Osteoblast (primary cell): Measurements from ENCODE around the gene CHCHD10. TPM values are rescaled to one million over a fixed set of nuclear protein-coding genes. Genes with fewer than 3 reads are reported as not detected.

ENCODE experiments used
- DNase-seq: peaks from one replicate; pipeline ENCODE4 v3.0.0; 2011; ENCODE audit warnings: low spot score, mixed read lengths; ENCODE audit not compliant: insufficient read length; ENCODE audit errors: missing footprints
- H2AFZ ChIP-seq: 2 replicates; pipeline ENCODE4 v1.6.0; 2011; ENCODE audit warnings: mild to moderate bottlenecking, low read length
- H3K27ac ChIP-seq: 2 replicates; pipeline ENCODE4 v1.5.1; 2011; ENCODE audit warnings: mild to moderate bottlenecking, low read depth, low read length, moderate library complexity
- H3K27me3 ChIP-seq: 2 replicates; pipeline ENCODE4 v1.6.0; 2012; ENCODE audit warnings: mild to moderate bottlenecking, control low read depth, inconsistent platforms, low read length, moderate library complexity; ENCODE audit not compliant: insufficient read depth
- H3K36me3 ChIP-seq: 2 replicates; pipeline ENCODE4 v1.5.1; 2011; ENCODE audit warnings: mild to moderate bottlenecking, low read length, control low read depth, moderate library complexity; ENCODE audit not compliant: insufficient read depth
- H3K4me1 ChIP-seq: 2 replicates; pipeline ENCODE4 v1.5.1; 2011; ENCODE audit warnings: mild to moderate bottlenecking, low read length, control low read depth, moderate library complexity; ENCODE audit not compliant: insufficient read depth
- H3K4me2 ChIP-seq: 2 replicates; pipeline ENCODE4 v1.6.0; 2011; ENCODE audit warnings: mild to moderate bottlenecking, low read length; ENCODE audit not compliant: insufficient read depth
- H3K4me3 ChIP-seq: fragments of 200-600 bp; sonication (generic); 3 replicates; pipeline ENCODE4 v1.5.1; 2012; ENCODE audit warnings: mild to moderate bottlenecking, low read length, inconsistent platforms; ENCODE audit not compliant: insufficient read depth
- H3K79me2 ChIP-seq: 2 replicates; pipeline ENCODE4 v1.6.0; 2012; ENCODE audit warnings: mild to moderate bottlenecking, low read length, control low read depth, inconsistent platforms; ENCODE audit not compliant: insufficient read depth
- H3K9me3 ChIP-seq: 2 replicates; pipeline ENCODE4 v1.5.1; 2011; ENCODE audit warnings: low read depth, low read length, control low read depth
- H4K20me1 ChIP-seq: 2 replicates; pipeline ENCODE4 v1.6.0; 2012; ENCODE audit warnings: mild to moderate bottlenecking, low read length, control low read depth; ENCODE audit not compliant: insufficient read depth
- CTCF ChIP-seq: IDR thresholded peaks from 2 replicates; pipeline ENCODE4 v1.5.1; 2011; ENCODE audit warnings: mild to moderate bottlenecking, low read depth, low read length, moderate library complexity; ENCODE audit errors: extremely low read depth
- total RNA-seq: library from RNA; depleted of rRNA; stranded (reverse); fragments of >200 nt; gene quantifications from 2 replicates; pipeline ENCODE4 v1.2.3, GENCODE V29; 2012

The CHCHD10 gene
- total RNA-seq, 1 donor = 1.1 TPM

- Histone ChIP-seq H3K36me3 (peaks cover 23% of the 10 kb centered on the region), H3K4me2 (no peak overlapping the region), H3K27me3 (no peaks in the 10 kb centered on the region), H3K9me3 (peaks cover 5% of the 10 kb centered on the region), H3K4me3 (no peak overlapping the region), H4K20me1 (peaks cover 4% of the 10 kb centered on the region), H3K79me2 (peaks cover 11% of the 10 kb centered on the region), H3K4me1 (peaks cover 13% of the 10 kb centered on the region), H2AFZ (no peak overlapping the region), H3K27ac (no peak overlapping the region)
- DNase-seq = peak; percentile 64
- no peak for TF ChIP-seq CTCF
These were observed 22.0 kb downstream of the CHCHD10 start for GRCh38 chr22:23745791-23746190.

- Histone ChIP-seq H3K9me3 (peaks cover 5% of the 10 kb centered on the region), H3K27ac (no peak overlapping the region), H2AFZ (no peak overlapping the region), H3K36me3 (peaks cover 25% of the 10 kb centered on the region), H4K20me1 (peaks cover 4% of the 10 kb centered on the region), H3K27me3 (no peaks in the 10 kb centered on the region), H3K79me2 (peaks cover 8% of the 10 kb centered on the region), H3K4me2 (no peak overlapping the region), H3K4me1 (peaks cover 1% of the 10 kb centered on the region), H3K4me3 (no peak overlapping the region)
- TF ChIP-seq CTCF = no peak
- no peak for DNase-seq
These were observed 23.3 kb downstream of the CHCHD10 start for GRCh38 chr22:23744485-23744884.

- peaks cover 4% of the 10 kb centered on the region for H4K20me1 ChIP-seq
- peaks cover 8% of the 10 kb centered on the region for H3K79me2 ChIP-seq
- peaks cover 25% of the 10 kb centered on the region for H3K36me3 ChIP-seq
- H3K4me1 ChIP-seq = no peaks in the 10 kb centered on the region
- TF ChIP-seq CTCF = no peak
- DNase-seq = peak; percentile 65
- H3K9me3 ChIP-seq = peaks cover 5% of the 10 kb centered on the region
- no peak overlapping the region for H2AFZ ChIP-seq
- no peak overlapping the region for H3K27ac ChIP-seq
- no peak overlapping the region for H3K4me3 ChIP-seq
- H3K4me2 ChIP-seq = no peak overlapping the region
- no peaks in the 10 kb centered on the region for H3K27me3 ChIP-seq
These were observed 23.8 kb downstream of the CHCHD10 start for GRCh38 chr22:23744001-23744400.

GRCh38 chr22:23743303-23743705 is 24.5 kb downstream of the CHCHD10 start:
- Histone ChIP-seq H3K27ac (no peak overlapping the region), H3K4me2 (no peak overlapping the region), H2AFZ (no peak overlapping the region), H3K79me2 (peaks cover 8% of the 10 kb centered on the region), H4K20me1 (peaks cover 4% of the 10 kb centered on the region), H3K4me3 (no peak overlapping the region), H3K27me3 (no peaks in the 10 kb centered on the region), H3K4me1 (no peaks in the 10 kb centered on the region), H3K9me3 (peaks cover 5% of the 10 kb centered on the region), H3K36me3 (peaks cover 25% of the 10 kb centered on the region)
- peak; percentile 49 for DNase-seq
- no peak for TF ChIP-seq CTCF
